Kidney epithelial cell (primary cell): ENCODE data around the gene SLC22A14. TPM values are rescaled to one million over a fixed set of nuclear protein-coding genes. Genes with fewer than 3 reads are reported as not detected.

Source experiments
- DNase-seq: peaks from one replicate; pipeline ENCODE4 v3.0.0-alpha.2; 2010; ENCODE audit warnings: low read depth
- H3K27me3 ChIP-seq: 2 replicates; pipeline ENCODE4 v1.6.0; 2011; ENCODE audit warnings: low read length; ENCODE audit not compliant: control insufficient read depth, insufficient read depth
- H3K36me3 ChIP-seq: 2 replicates; pipeline ENCODE4 v1.5.1; 2011; ENCODE audit warnings: low read length; ENCODE audit not compliant: control insufficient read depth, insufficient read depth
- H3K4me3 ChIP-seq: 2 replicates; pipeline ENCODE4 v1.5.1; 2011; ENCODE audit warnings: low read depth, mild to moderate bottlenecking, control low read depth, low read length
- CTCF ChIP-seq: IDR thresholded peaks from 2 replicates; pipeline ENCODE4 v1.5.1; 2011; ENCODE audit warnings: mild to moderate bottlenecking, moderate library complexity, low read length, control low read depth, inconsistent platforms; ENCODE audit not compliant: insufficient read depth, poor library complexity, severe bottlenecking
- total RNA-seq: library from RNA; depleted of rRNA; stranded (reverse); fragments of >200 nt; gene quantifications from 2 replicates; pipeline ENCODE4 v1.2.3, GENCODE V29; 2015

The SLC22A14 gene
- total RNA-seq, 1 donor from 2014 or later: 0.58 TPM

GRCh38 chr3:38275658-38276057 lies 6.4 kb upstream of the SLC22A14 start:
- Histone ChIP-seq H3K36me3 (no peaks in the 10 kb centered on the region), H3K4me3 (no peak overlapping the region), H3K27me3 (no peaks in the 10 kb centered on the region)
- DNase-seq: no peak
- TF ChIP-seq CTCF: no peak

DNA sequence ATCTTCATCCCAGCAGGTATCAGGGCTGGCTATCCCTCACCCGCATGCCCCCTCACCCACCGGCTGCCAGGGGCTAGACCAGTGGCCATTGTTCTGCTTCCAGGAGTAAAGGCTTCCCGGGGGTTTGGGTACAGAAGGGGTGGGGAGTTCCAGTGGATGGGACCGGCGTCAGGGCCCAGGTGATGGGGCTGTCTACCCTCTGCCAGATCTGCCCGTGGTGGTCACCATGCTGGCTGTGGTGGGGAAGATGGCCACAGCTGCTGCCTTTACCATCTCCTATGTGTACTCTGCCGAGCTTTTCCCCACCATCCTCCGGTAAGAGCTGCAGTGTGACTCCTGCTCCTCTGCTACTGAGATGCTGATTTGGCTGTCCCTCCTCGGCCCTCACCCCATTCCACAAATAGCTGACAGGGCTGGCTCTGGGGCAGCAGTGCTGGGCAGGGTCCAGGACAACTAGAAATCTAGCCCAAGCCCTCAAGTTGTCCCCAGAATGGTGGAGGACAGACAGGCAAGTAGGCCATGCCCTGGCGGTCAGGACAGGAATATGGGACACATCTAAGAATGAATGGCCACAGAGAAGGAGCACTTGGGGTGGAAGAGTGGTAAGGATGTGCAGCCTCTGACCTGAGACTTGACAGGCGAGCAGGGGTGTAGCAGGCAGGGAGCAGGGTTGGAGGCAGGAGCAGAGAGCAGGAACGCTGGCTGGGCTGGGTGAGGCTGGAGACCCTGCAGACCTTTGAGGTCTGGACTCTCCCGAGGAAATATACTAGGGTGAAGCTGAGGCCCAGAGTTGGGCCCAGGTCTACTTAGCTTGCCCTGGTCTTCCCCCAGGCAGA lies 5.8 kb upstream of the SLC22A14 start:
- Histone ChIP-seq H3K27me3 (no peaks in the 10 kb centered on the region), H3K4me3 (no peak overlapping the region), H3K36me3 (no peaks in the 10 kb centered on the region)
- no peak for TF ChIP-seq CTCF
- DNase-seq: no peak

DNA sequence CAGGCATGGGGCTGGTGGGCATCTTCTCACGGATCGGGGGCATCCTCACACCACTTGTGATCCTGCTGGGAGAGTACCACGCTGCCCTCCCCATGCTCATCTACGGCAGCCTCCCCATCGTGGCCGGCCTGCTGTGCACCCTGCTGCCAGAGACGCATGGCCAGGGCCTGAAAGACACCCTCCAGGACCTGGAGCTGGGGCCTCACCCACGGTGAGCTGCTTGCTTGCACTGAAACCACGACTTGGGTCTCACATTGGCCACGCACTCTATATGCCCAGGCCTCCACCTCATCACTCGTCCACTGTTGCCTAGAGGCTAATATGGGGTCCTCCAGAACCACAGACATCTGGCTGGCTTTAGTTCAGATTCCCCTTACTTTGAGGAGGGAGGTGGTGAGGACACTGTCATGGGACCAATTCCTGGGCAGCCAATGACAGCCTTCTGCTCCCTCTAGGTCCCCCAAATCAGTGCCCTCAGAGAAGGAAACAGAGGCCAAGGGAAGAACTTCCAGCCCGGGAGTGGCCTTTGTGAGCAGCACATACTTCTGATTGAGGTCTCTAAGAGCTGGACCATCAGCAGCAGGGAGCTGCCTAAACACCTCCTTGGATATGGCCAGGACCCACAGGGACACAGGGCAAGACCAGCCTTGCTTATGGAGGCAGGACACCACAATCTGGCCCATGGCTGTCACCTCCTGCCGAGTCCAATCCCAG lies 5.0 kb upstream of the SLC22A14 start:
- Histone ChIP-seq H3K27me3 (no peaks in the 10 kb centered on the region), H3K36me3 (no peaks in the 10 kb centered on the region), H3K4me3 (no peak overlapping the region)
- no peak for TF ChIP-seq CTCF
- DNase-seq: no peak

GRCh38 chr3:38278841-38279240 lies 3.3 kb upstream of the SLC22A14 start:
- no peaks in the 10 kb centered on the region for H3K36me3 ChIP-seq
- no peak for DNase-seq
- no peaks in the 10 kb centered on the region for H3K27me3 ChIP-seq
- no peak overlapping the region for H3K4me3 ChIP-seq
- no peak for TF ChIP-seq CTCF

DNA sequence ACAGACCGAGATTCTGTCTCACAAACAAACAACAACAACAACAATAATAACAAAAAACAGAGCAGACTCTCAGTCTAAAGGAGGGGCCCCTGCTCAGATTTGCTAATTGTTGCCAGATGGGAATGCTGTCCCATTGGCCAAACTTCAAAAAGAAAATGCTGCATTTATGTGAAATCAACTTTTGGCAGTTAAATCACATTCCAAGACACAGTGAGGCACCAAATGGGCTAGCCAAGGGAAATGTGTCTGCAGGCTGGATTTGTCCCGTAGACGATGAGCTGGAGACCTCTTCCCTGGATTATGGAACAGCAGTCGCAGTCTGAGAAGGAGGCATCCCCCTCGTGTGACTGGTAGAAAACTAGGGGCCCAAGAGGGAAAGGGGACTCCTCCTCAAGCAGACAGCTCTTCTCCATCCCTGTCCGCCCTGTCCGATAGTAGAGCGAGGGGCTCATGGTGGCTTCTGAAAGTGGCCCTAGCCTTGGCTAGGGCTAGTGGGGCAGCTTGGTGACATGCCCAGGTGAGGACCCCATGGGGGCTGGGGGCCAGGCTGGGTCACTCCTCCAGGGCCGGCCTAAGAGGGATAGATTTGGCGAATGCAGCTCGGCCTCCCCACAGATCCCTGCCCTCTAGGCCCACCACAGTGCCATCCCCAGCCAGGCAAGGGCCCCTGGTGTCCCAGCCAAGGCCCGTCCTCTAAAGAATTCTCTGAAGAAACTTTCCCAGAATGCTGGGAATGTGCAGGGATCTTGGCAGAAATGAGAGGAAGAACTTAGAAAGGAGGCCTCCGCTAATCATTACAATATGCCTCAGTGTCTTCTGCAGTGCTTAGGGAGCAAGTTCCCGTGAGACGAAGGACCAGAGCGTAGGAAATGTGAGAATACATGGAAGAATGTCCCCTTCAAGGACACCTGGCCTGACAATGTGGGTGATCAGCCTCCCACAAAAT lies 2.0 kb downstream of the SLC22A14 start:
- no peak for TF ChIP-seq CTCF
- Histone ChIP-seq H3K4me3 (no peak overlapping the region), H3K36me3 (no peaks in the 10 kb centered on the region), H3K27me3 (no peaks in the 10 kb centered on the region)
- DNase-seq: no peak
